Measurements from ENCODE around the gene SMIM36.

- TF ChIP-seq, protein P1, sequence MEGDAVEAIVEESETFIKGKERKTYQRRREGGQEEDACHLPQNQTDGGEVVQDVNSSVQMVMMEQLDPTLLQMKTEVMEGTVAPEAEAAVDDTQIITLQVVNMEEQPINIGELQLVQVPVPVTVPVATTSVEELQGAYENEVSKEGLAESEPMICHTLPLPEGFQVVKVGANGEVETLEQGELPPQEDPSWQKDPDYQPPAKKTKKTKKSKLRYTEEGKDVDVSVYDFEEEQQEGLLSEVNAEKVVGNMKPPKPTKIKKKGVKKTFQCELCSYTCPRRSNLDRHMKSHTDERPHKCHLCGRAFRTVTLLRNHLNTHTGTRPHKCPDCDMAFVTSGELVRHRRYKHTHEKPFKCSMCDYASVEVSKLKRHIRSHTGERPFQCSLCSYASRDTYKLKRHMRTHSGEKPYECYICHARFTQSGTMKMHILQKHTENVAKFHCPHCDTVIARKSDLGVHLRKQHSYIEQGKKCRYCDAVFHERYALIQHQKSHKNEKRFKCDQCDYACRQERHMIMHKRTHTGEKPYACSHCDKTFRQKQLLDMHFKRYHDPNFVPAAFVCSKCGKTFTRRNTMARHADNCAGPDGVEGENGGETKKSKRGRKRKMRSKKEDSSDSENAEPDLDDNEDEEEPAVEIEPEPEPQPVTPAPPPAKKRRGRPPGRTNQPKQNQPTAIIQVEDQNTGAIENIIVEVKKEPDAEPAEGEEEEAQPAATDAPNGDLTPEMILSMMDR (IDR thresholded peaks at IDR 0.05): no peak
- TF ChIP-seq POLR2A (IDR thresholded peaks at IDR 0.05) (no peak), EP300 (IDR thresholded peaks at IDR 0.05) (no peak)
These were observed 44.6 kb downstream of the SMIM36 start for GRCh38 chr17:55466671-55467070.
